Eye (tissue), 1 donor: ENCODE data around the gene CXCR5.

Experiments
- DNase-seq: peaks from one replicate; pipeline ENCODE4 v3.0.0-alpha.2; 2015

CXCR5 gene

DNA sequence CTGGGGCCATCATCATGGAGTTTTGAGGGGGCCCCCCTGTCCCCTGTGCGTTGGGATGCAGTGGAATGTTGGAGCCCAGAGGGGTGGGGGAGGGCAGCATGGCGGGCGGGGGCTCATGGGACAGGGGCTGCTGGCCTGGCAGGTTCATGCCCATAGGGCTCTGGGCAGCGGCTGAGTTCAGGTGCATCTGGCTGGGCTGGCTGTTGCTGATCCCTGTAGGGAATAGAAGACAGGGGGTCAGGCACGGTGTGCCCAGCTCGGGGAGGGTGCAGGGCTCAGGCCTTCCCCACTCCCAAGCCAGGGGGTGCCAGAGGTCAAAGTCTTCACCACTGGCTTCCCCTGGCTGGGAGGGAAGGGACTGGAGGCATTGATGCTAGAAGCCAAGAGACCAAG lies 15.6 kb downstream of the CXCR5 start:
- no peak for DNase-seq

DNA sequence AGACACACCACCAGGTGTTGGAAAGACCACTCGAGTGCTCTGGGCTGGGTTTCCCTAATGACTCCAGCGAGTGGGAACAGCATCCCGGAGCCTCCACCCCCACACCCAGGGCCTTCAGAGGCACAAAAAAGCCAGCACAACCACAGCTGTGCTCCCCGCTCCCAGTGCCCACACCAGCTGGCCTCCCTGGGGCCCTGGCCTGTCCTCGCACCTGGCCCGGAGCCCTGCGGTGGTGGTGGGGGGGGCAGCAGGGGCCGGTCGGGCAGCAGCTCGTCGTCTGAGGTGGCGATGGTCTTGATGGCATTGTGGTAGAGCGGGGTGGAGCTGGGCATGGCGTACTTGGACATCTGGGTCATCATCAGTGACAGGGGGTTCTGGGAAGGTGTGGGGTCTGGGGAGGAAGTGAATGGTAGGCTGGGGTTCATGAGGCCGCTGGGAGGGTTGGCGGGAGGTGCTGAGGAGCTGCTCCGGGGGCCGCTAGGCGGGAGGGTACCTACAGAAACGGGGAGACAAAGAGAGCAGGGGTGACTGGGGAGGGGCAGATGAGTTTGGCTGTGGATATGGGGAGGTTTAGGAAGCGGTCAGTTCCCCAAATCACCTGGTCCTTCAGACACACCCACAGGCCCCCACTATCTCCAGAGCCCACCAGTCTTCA lies 16.1 kb downstream of the CXCR5 start:
- DNase-seq, result peak; percentile 17

DNA sequence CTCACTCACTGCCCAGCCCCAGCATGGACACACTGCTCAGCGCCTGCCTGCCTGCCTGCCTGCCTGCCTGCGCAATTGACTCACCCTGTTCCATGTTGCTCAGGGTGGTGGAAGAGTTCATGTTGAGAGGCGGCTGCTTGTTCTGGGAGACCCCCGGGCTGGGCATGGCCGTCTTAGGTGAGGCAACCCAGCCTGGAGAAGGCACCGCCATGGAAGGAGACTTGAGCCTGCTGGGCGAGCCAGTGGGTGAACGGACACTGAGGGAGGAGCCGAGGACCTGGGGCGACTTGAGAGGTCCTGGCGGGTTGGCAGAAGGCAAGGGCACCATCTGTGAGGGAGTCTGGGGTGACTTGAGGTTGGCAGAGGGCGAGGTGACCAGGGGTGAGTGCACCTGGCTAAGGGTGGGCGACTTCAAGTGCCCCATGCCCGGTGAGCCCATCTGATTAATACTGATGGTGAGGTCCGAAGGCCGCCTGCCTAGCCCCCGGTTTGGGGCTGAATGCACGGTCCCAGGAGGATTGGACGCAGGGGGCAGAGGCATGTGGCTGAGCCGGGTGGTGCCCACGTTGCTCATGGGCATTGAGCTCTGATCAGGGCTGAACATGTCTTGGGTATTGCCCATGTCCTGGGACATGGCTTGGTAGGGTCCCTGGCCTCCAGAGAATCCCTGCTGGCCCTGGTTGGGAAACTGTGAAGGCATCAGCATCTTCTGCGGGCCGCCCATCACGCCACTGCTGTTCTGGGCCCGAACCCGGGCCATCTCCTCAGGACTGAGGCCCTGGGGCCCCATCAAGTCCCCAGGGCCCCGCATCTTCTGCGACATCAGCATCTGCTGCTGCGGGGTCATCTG lies 17.1 kb downstream of the CXCR5 start:
- DNase-seq, result no peak

DNA sequence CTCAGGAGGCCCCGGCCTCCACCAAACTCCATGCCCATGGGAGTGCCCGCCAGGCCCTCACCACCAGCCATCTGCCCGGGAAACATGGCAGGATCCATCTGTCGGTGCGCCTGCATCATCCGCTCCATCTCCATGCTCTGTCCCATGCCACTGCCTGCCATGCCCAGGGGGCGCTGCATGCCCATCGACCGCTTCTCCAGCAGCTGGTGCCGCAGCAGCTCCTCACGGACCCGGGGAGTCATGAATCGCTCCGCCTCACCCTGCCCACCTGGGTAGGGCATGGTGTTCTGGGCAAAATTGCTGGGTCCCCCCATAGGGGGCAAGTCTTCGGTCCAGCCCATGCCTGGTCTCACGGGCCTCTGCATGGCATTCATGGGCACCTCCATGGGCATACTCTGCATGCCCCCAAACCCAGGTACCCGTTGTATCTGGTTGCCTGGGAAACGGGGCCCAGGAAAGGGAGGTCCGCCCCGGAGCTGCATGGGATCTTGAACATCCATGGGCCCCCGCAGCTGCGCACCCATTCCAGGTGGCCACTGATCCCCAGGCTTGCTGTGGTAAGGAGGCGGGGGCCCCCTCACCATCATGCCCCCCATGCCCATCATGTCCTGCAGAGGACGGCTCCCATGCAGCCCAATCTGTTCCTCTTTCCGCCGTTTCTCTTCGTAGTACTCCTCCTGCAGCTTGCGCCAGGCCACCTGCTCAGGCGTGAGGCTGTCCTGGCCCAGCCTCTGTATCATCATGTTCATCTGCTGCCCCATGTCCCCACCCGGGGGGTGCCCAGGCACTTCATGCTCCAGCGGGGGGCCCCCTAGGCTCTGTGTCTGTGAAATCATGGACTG lies 18.0 kb downstream of the CXCR5 start:
- no peak for DNase-seq

DNA sequence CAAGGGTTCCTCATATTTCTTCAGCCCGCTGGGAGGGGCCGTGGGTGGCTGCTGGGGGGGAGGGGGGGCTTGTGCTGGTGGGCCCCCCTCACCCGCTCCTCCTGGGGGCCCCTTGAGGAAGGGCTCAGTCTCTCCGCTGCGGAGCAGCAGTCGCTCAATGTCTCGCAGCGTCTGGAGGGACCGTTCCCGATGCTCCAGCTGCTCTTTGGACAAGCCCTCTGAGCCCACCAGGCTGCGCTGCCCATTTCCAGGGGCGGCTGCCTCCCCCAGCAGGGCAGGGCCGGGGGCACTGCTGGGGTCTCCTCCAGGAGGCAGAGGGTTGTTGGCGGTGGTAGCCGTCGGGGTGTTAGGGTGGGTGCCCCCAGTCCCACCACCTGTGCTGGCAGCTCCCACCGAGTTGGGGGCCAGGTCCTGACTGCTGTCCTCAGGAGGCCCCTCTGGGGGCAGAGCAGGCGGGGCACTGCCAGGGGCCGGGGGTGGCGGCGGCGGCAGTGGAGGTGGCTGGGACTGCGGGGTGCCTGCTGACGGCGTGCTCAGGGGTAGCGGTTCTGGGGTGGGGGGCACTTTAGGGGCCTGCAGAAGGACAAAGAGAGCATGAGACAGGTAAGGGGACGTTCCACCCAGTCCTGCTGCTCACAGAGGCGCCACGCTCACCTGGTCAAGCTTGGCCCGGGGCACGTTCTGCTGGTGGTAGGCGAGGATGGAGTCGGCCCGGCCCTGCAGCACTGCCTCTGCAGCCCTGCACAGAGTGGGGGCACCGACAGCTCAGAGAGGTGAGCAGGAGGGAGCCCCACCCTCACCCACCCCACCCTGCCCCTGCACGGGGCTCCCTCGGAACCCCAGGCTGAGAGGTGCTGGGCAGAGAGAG lies 18.9 kb downstream of the CXCR5 start:
- DNase-seq, result no peak

DNA sequence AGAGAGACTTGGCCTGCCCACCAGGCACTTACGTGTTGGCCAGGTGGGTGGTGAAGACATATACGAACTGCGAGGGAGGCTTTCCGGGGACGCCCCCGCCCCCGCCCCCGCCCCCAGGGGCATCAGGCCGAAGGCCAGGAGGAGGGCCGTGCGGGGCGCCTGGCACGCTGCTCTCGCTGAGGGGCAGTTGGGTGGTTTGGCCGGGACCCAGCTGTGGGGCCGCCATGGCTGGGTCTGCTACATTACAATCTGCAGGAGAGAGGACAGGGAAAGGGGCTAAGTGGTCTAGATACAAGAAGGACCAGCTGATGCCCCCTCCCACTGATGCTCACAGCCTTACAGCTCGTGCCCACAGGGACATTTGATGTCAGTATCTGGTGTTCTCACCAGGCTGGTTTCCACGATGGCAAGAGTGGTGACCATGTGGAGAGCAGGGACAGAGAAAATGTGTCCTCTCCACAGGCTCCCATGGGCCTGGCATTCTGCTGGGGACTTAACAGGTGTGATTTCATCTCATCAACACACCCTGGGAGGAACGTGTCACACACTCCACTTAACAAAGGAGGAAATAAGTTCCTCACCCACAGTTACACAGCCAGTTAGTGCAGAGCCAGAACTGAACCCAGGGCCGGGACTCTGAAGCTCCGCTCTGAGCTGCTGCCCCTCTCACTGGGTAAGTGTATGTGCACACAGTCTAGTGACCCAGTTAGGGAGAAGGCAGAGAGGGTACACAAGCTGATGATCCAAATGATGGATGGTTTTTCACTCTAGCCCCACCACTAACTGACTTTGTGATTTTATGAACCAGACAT lies 19.7 kb downstream of the CXCR5 start:
- peak; percentile 76 for DNase-seq

DNA sequence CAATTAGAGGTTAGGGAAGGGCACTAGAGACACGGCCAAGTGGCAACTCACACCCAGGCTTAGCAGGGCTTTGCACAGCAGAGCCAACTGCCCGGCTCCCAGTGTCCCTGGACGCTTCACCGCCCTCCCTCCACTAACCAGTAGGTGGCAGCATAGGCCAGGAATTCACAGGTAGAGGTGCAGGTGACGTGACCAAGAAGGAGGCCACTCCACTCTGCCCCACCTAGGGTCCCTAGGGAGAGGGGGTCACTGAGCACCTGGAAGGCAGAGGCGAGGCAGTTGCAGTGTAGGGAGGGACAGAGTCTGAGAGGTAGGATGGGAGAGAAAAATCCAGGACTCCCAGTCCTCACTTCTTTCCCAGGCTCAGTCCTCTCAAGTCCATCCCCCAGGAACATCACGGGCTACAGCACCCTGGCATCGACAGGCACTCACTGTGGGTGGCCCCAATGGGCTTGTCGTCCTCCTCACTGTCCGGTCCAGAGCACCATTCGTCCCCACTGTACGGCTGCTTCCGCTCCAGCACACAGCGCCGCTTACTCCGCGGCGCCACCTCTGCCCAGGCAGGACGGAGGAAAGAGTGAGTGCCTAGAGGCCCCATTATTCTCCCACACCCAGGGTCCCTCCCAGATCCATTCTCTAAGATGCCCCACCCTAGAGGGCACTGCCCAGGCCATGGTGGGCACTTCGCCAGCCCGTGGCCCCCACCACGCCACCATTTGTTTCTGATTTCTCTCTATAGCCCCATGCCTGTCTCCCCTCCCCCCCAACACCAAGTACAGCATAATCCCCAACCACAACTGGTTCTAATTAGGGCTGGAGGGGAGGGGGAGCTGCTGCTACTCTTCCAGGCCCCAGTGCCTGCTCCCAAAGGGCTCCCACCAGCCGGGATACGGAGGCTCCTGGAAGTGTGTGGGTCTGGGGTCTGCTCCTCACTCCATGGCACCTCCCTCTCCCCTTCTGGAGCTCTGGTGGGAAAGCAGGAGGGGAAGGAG lies 23.7 kb downstream of the CXCR5 start:
- peak; percentile 97 for DNase-seq

DNA sequence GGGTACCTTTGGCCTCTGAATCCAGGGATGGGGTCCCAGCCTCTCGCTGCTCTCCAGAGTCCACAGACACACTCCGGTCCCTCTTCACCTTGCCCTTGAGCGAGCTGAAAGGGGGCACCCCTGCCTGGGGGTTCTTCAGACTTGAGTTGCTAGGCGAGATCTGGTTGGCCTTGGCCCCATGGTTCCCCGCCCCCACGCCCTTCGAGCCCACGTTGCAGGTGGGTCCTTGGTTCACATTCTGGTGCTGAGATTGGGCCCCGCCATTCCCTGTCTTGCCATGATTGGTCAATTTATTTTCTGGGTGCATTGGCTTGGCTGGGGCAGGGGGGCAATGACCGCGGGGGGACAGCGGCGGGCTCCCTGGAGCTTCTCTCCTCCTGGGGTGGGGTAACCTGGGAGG lies 24.6 kb downstream of the CXCR5 start:
- no peak for DNase-seq

DNA sequence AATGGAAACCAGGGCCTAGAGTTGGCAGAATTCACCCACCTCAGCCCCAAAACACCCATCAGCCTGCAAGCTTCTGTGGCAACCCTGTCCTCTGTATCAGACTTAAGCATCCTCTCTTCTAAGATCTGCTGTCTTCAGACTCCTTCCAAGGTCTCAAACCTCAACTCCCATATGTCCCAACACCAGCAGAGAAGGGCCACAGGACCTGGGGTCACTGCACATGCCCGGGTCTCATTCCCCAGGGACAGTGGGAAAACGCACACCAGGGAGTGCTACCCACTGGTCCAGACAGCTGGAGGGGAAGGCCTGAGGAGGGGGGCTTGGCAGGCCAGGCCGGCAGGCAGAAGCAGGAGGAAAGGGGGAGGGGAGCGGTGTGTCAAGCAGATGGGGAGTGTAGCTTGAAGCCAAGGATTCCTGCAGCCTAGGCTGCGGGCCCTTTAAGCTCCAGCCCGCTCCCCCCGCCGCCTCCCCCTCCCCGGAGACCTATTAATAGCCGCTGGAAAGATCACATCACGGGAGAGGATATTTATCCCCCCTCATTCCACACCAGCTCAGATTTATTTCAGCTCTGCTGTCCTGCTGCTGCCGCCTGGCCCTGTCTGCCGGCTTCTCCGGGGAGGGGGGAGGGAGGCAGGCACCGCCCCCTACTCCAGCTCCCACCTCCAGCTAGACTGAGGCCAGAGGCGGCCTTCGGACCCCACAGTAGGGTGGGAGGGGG lies 25.4 kb downstream of the CXCR5 start:
- DNase-seq, result peak; percentile 97

DNA sequence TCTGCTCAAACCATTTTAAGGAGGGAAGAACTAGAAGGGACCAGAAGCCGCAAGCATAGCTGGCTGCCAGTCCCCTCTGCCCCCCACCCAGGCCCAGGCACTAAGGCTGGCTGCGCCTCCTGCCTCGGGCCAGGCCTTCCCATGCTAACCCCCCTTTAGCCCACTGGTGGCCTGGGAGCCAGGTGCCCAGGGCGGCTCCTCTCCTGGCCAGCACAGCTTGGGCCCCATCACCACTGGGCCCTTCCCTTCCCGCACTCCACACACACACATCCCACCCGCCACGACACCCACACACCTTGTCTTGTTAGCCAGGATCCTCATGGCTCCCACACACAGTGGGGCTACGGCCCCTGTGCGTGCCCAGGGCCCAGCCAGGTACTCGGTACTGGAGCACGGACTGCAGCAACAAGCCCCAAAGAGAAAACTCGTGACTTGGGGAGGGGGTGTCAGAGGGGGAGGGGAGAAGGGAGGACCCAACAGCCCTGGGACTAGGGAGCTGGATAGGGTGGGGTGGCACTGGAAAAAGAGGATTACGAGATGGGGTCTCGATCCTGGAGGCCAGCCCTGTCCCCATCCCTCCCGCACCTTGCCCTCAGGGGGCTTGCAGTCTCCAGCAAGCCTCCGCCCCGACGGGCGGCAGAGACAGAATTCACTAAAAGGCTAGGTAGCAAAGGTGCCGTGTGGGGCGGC lies 26.1 kb downstream of the CXCR5 start:
- peak; percentile 61 for DNase-seq

DNA sequence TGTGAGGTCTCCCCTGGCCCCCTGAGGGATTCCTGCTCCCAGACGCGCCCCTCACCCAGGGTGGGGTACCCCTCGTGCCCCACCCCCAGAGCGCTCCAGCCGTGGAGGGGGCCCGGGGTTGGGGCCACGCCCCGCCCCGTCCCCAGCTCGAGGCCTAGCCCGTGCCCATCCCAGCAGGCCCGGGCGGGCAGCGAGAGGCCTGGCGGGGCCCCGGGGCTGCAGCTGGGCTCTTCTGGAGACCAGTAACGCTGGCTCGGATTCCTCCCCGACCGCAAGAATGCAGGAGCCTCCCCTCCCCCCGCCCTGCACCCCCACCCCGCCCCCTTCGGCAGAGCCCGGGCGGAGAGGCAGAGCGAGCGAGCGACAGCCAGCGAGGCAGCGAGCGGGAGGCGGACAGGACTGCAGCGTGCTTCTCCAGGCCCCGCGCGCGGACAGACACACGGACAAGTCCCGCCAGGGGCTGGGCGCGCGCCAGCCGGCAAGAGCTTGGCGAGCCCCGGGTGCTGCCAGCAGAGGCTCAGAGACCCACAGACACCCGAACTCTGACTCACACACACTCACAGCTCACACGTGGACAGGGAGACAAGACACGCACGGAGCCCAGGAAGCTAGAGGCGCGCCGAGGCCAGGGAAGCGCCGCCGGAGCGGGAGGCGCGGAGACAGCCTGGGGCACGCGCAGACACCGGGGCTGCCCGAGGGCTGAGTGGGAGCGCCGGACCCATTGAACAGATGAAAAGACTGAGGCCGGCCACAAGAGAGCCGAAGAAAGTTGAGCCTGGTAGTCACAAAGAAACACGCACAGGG lies 26.8 kb downstream of the CXCR5 start:
- peak; percentile 87 for DNase-seq

DNA sequence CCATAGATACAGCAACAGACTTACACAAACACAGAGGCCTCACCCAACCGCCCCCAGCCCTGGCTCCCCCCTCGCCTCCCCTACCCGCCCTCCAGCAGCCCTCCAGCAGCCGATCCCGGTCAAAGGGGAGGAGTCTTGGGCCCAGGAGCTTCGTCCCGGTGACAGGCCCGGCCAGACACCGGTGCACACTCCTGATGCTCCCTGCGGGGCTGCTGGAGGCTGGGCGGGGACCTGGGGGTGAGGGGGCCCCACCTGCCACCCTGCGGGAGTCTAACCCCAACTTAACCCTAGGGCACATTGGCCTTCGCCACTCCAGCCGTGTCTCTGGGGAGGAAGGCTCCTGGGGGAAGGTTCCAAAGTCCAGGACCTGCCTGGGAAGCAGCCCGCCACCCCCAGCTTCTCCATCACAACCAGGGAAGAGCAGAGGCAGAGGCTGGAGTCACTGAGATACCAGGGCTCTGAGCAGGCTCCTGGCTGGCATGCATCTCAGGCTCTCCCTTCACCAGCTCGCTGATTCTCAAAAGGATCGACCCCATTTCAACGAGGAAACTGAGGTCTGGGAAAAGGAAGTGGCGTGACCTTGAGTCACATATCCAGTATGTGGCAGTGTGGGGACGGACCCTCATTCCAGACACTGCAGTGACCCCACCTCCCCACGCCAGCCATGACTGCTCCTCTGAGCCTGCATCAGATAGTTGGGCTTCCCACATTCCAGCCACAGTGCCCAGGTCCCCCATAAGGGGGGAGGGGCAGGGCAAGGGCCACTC lies 27.6 kb downstream of the CXCR5 start:
- DNase-seq, result no peak

DNA sequence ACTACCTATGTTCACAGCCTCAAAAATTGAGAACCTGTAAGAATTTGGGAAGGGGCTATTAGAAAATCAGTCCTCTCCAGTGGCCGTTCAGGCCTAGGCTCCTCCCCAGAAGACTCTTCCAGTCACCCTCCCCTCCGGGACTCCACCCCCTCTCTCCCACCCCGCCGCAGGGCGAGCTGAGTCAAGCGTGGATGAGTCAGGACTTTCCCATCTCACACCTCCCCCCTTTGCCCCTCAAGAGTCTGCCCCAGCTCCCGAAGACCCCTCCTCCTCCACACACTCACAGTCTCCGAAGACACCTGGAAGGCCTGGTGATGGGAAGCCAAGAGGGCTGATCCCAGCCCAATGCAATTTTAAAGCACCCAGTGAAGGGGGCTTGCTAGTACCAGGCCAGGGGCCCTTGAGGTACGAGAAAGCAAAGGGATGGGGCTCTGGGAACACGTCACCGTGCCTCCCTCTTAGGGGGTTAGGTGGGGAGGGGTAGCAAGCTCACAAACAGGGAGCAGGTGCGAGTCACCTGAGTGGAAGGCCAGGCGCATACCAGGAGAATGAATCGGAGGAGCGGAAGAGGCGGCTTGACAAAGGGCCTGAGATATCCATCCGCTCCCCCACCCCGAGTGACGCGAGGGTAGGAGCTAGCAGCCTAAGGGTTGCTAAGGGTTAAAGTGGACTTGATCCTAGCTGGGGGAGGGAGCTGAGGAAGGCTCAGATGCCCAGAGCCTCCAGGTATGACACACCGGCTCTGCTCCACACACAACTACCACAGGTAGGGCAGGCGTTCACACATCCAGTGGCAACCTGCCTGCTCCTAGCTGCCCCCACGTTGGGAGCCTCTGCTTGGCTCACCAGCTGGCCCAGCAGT lies 28.4 kb downstream of the CXCR5 start:
- peak; percentile 82 for DNase-seq

DNA sequence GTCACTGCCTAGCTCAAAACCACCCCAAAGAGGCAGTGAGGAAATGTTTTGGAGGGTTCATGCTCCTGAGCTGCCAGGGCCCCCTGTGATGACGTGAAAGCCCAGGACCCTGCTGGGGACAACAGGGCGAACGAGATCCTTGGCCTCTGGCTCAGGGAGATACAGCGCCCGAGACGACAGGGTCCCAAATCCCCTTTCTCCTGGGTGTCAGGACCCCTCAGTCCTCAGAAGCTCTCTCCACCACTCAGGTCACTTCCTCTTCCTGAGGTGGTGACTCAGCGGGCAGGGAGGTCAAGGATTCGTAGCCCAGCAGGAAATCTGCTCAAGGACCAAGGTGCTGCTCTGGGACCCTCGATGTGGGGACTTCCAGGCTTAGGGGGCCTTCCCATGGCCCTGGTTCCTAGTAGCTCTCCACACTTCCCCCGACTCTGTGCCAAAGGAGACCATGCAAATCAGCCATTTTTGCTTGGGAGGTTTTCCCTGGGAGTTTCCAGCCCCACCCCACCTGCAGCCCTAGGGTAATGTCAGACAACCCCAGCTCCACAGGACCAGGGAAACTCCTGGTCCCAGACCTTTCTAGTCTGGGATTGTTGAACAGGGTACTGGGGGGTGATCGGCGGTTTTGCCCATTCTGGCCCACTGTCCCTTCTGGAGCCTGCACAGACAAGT lies 29.2 kb downstream of the CXCR5 start:
- no peak for DNase-seq

DNA sequence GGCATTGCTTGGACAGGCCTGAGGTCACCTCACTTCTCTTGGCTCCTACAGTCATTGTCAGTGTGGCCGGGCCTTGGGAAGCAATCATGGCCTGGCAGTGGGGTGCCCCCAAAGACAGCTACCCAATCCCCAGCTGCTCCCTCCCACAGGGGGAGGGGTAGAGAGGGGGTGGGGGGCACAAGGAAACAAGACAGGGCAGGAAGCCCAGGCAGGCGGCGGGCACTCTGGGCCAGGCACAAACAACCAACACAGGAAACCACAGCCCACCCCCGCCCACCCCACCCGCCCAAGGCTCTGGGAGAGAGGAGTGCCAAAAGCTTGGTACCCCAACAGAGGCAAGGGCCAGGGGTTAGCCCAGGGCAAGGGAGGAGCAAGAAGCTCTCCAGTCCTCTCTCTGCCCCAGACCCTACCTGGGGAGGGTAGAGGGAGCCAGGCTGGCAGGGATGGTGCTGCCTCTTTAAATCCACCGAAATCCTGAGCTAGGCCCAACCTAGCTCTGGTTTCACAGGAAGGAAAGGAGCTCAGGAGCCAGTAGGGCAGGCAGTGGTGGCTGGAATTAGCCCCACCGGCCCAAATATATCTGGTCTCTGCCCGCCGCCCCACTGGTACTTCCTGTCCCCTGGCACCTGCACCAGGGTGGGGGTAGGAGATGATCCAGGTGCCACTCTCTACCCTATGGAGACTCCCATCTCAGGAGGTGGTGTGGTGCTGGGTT lies 29.9 kb downstream of the CXCR5 start:
- DNase-seq, result peak; percentile 21
